GF-D8 (cell line): Measurements from ENCODE around the gene CLDN3.

Experiments
- DNase-seq: peaks from one replicate; lab custom pipeline; 2025; lab: John Stamatoyannopoulos, UW

Gene CLDN3

GRCh38 chr7:73770860-73771670, 995 bp upstream of the CLDN3 start:
- DNase-seq: no peak

GRCh38 chr7:73769481-73770001, 529 bp downstream of the CLDN3 start:
- DNase-seq: no peak

- DNase-seq: no peak
Observed at GRCh38 chr7:73768641-73769480, 1.2 kb downstream of the CLDN3 start.

- DNase-seq: no peak
Observed at GRCh38 chr7:73766556-73767229, 3.4 kb downstream of the CLDN3 start.

- DNase-seq: no peak
Observed at GRCh38 chr7:73762659-73762999, 7.4 kb downstream of the CLDN3 start.

GRCh38 chr7:73761854-73762658, 8.0 kb downstream of the CLDN3 start:
- DNase-seq: no peak

GRCh38 chr7:73758581-73759138, 11.4 kb downstream of the CLDN3 start:
- no peak for DNase-seq

- peak; percentile 60 for DNase-seq
Observed at GRCh38 chr7:73749931-73750776, 19.9 kb downstream of the CLDN3 start.

- DNase-seq: no peak
Observed at GRCh38 chr7:73746378-73746777, 23.7 kb downstream of the CLDN3 start.

- DNase-seq: no peak
Observed at GRCh38 chr7:73742753-73743641, 27.1 kb downstream of the CLDN3 start.

GRCh38 chr7:73742338-73742752, 27.7 kb downstream of the CLDN3 start:
- DNase-seq: no peak

- DNase-seq: no peak
Observed at GRCh38 chr7:73741600-73741999, 28.5 kb downstream of the CLDN3 start.

GRCh38 chr7:73740771-73741170, 29.3 kb downstream of the CLDN3 start:
- no peak for DNase-seq

- no peak for DNase-seq
Observed at GRCh38 chr7:73740212-73740611, 29.9 kb downstream of the CLDN3 start.

GRCh38 chr7:73739387-73739767, 30.7 kb downstream of the CLDN3 start:
- DNase-seq: no peak

- DNase-seq: peak; percentile 74
Observed at GRCh38 chr7:73738612-73739386, 31.3 kb downstream of the CLDN3 start, which contains the start of gene ABHD11. Gene ABHD11 (minus strand): TSS chr7:73738802. CDS start chr7:73738770, 32 bp downstream.

- DNase-seq: no peak
Observed at GRCh38 chr7:73738220-73738611, 31.9 kb downstream of the CLDN3 start.

GRCh38 chr7:73737491-73738219, 32.4 kb downstream of the CLDN3 start:
- no peak for DNase-seq
